Thyroid gland (tissue), 4 donors: ENCODE data around the gene WDR20.
"Not testable (repeated sequence)": the region's sequence is repeated elsewhere in the genome, so short reads cannot be mapped to it uniquely, and the experiment has no call there.

Experiments used
- POLR2A ChIP-seq, 2 donors: fragments of 450-650 bp; IDR thresholded peaks; one replicate each; pipeline ENCODE4 v1.6.1; 2017; ENCODE audit warnings: antibody characterized with exemption in 2 of 2, mild to moderate bottlenecking in 2 of 2, moderate library complexity in 1 of 2
- TF ChIP-seq, protein P1 (sequence below), 6 experiments: fragments of 200-600 bp in 3 of 6; fragments of 450-650 bp in 3 of 6; sonication (generic) in 3 of 6; IDR thresholded peaks; one replicate each; pipeline ENCODE4 v1.5.1; 2016 to 2019; ENCODE audit warnings: antibody characterized with exemption in 6 of 6, mild to moderate bottlenecking in 2 of 6, inconsistent platforms in 1 of 6, moderate library complexity in 1 of 6

- TF ChIP-seq, protein P1, sequence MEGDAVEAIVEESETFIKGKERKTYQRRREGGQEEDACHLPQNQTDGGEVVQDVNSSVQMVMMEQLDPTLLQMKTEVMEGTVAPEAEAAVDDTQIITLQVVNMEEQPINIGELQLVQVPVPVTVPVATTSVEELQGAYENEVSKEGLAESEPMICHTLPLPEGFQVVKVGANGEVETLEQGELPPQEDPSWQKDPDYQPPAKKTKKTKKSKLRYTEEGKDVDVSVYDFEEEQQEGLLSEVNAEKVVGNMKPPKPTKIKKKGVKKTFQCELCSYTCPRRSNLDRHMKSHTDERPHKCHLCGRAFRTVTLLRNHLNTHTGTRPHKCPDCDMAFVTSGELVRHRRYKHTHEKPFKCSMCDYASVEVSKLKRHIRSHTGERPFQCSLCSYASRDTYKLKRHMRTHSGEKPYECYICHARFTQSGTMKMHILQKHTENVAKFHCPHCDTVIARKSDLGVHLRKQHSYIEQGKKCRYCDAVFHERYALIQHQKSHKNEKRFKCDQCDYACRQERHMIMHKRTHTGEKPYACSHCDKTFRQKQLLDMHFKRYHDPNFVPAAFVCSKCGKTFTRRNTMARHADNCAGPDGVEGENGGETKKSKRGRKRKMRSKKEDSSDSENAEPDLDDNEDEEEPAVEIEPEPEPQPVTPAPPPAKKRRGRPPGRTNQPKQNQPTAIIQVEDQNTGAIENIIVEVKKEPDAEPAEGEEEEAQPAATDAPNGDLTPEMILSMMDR (IDR thresholded peaks at IDR 0.05) = not testable (repeated sequence)
- TF ChIP-seq POLR2A (IDR thresholded peaks at IDR 0.05) = not testable (repeated sequence)
These were observed 5.0 kb upstream of the WDR20 start for GRCh38 chr14:102134719-102135118.
